OCI-LY3 (cell line): ENCODE results near the gene ELL3.

ENCODE experiments used
- H2AFZ ChIP-seq: fragments of 200-600, 300-600 bp; shearing (Covaris generic); 2 replicates; pipeline ENCODE4 v1.6.0; 2014; ENCODE audit warnings: antibody characterized with exemption, low read depth, low read length
- H3K27ac ChIP-seq: fragments of 200-600, 300-600 bp; sonication (generic); 2 replicates; pipeline ENCODE4 v1.5.1; 2014; ENCODE audit warnings: mild to moderate bottlenecking, low read length, moderate library complexity, mixed read lengths
- H3K27me3 ChIP-seq: fragments of 200-600, 300-600 bp; sonication (generic); 2 replicates; pipeline ENCODE4 v1.6.1; 2014; ENCODE audit warnings: low read depth, low read length, mixed read lengths
- H3K36me3 ChIP-seq: fragments of 200-600, 300-600 bp; sonication (generic); replicated peaks from 2 replicates; pipeline ENCODE3; 2014; ENCODE audit warnings: low read depth, low read length, mixed read lengths
- H3K4me1 ChIP-seq: fragments of 300-600, 200-600 bp; sonication (generic); 2 replicates; pipeline ENCODE4 v1.6.1; 2014; ENCODE audit warnings: low read length, mixed read lengths
- H3K4me2 ChIP-seq: fragments of 200-600, 300-600 bp; sonication (generic); 2 replicates; pipeline ENCODE4 v1.6.1; 2014; ENCODE audit warnings: low read length, mixed read lengths
- H3K4me3 ChIP-seq: fragments of 300-600, 200-600 bp; sonication (generic); 2 replicates; pipeline ENCODE4 v1.5.1; 2014; ENCODE audit warnings: antibody characterized with exemption, mild to moderate bottlenecking, low read length, moderate library complexity
- H3K79me2 ChIP-seq: fragments of 300-600, 200-600 bp; shearing (Covaris generic); 2 replicates; pipeline ENCODE4 v1.6.1; 2014; ENCODE audit warnings: mild to moderate bottlenecking, low read length, mixed read lengths
- H3K9ac ChIP-seq: fragments of 300-600, 200-600 bp; shearing (Covaris generic); 2 replicates; pipeline ENCODE4 v1.6.0; 2014; ENCODE audit warnings: mild to moderate bottlenecking, low read length, moderate library complexity
- H3K9me3 ChIP-seq: fragments of 200-600, 300-600 bp; shearing (Covaris generic); 2 replicates; pipeline ENCODE4 v1.6.1; 2014; ENCODE audit warnings: low read length, mixed read lengths; ENCODE audit not compliant: insufficient read depth
- H4K20me1 ChIP-seq: fragments of 200-600, 300-600 bp; sonication (generic); 2 replicates; pipeline ENCODE4 v1.6.1; 2016; ENCODE audit warnings: low read length, mixed read lengths; ENCODE audit not compliant: insufficient read depth
- CTCF ChIP-seq: fragments of 200-600, 300-600 bp; sonication (generic); IDR thresholded peaks from 2 replicates; pipeline ENCODE4 v1.5.1; 2014; ENCODE audit warnings: antibody characterized with exemption, low read length, low read depth
- EZH2phosphoT487 ChIP-seq: fragments of 200-600 bp; shearing (Covaris generic); IDR thresholded peaks from 2 replicates; pipeline ENCODE4 v1.6.1; 2018; ENCODE audit warnings: antibody characterized with exemption, mixed run types, low read depth

The ELL3 gene

GRCh38 chr15:43793647-43794046 is 16.9 kb upstream of the ELL3 start:
- Histone ChIP-seq H2AFZ (no peak overlapping the region), H4K20me1 (peaks cover 33% of the 10 kb centered on the region), H3K27ac (no peak overlapping the region), H3K4me2 (peak overlapping the region; percentile 88), H3K4me1 (peaks cover 34% of the 10 kb centered on the region), H3K79me2 (peaks cover 35% of the 10 kb centered on the region), H3K9me3 (no peaks in the 10 kb centered on the region; the same call in 1 of the 2 replicates), H3K36me3 (peaks cover 36% of the 10 kb centered on the region), H3K27me3 (no peaks in the 10 kb centered on the region), H3K9ac (peak overlapping the region; percentile 98; the same call in 1 of the 2 replicates), H3K4me3 (peak overlapping the region; percentile 90)
- TF ChIP-seq CTCF = no peak

- Histone ChIP-seq H3K4me2 (peak overlapping the region; percentile 88), H3K36me3 (peaks cover 36% of the 10 kb centered on the region), H3K4me1 (peaks cover 33% of the 10 kb centered on the region), H3K9me3 (no peaks in the 10 kb centered on the region; the same call in 1 of the 2 replicates), H3K79me2 (peaks cover 35% of the 10 kb centered on the region), H3K9ac (peak overlapping the region; percentile 98), H4K20me1 (peaks cover 33% of the 10 kb centered on the region), H3K27ac (peak overlapping the region; percentile 75), H3K4me3 (peak overlapping the region; percentile 90), H2AFZ (no peak overlapping the region), H3K27me3 (no peaks in the 10 kb centered on the region)
- TF ChIP-seq CTCF (no peak), EZH2phosphoT487 (no peak)
Observed at GRCh38 chr15:43792761-43793476, 16.2 kb upstream of the ELL3 start.

GRCh38 chr15:43791993-43792760 is 15.4 kb upstream of the ELL3 start, which contains the start of gene SERF2:
Gene SERF2, plus strand, starts transcription at chr15:43792320. Its CDS starts 57 bp downstream, at chr15:43792377.
- Histone ChIP-seq H3K36me3 (peaks cover 36% of the 10 kb centered on the region), H3K27me3 (no peaks in the 10 kb centered on the region), H2AFZ (peak within 1 kb of the TSS; percentile 71), H3K4me2 (peak within 1 kb of the TSS; percentile 88), H3K9me3 (no peaks in the 10 kb centered on the region; the same call in 1 of the 2 replicates), H3K4me1 (peaks cover 30% of the 10 kb centered on the region), H3K9ac (peak within 1 kb of the TSS; percentile 98), H4K20me1 (peaks cover 33% of the 10 kb centered on the region), H3K4me3 (peak within 1 kb of the TSS; percentile 90), H3K27ac (peak within 1 kb of the TSS; percentile 75), H3K79me2 (peaks cover 35% of the 10 kb centered on the region)
- no peak for TF ChIP-seq CTCF
- no peak for TF ChIP-seq EZH2phosphoT487

- H3K27ac ChIP-seq = peak overlapping the region; percentile 68
- H3K4me2 ChIP-seq = peak overlapping the region; percentile 67
- peak overlapping the region; percentile 33 for H3K4me3 ChIP-seq
- no peaks in the 10 kb centered on the region for H3K27me3 ChIP-seq
- peaks cover 15% of the 10 kb centered on the region for H3K36me3 ChIP-seq
- H2AFZ ChIP-seq = peak overlapping the region; percentile 88
- peak overlapping the region; percentile 44 for H3K9ac ChIP-seq
- H3K79me2 ChIP-seq = peaks cover 23% of the 10 kb centered on the region
- H3K9me3 ChIP-seq = no peaks in the 10 kb centered on the region; the same call in 1 of the 2 replicates
- peaks cover 17% of the 10 kb centered on the region for H4K20me1 ChIP-seq
- TF ChIP-seq CTCF = no peak
- TF ChIP-seq EZH2phosphoT487 = no peak
- peaks cover 30% of the 10 kb centered on the region for H3K4me1 ChIP-seq
Observed at GRCh38 chr15:43789409-43789808, 12.6 kb upstream of the ELL3 start.
